Panc1 (cell line): ENCODE data around the gene IKBKG.
"Not testable (repeated sequence)": the region's sequence is repeated elsewhere in the genome, so short reads cannot be mapped to it uniquely, and the experiment has no call there.

Experiments
- CTCF ChIP-seq: fragments of 450-650 bp; IDR thresholded peaks from 2 replicates; pipeline ENCODE4 v1.5.1; 2017; ENCODE audit warnings: mild to moderate bottlenecking
- POLR2AphosphoS5 ChIP-seq: IDR thresholded peaks from 2 replicates; pipeline ENCODE4 v1.6.1; 2012; ENCODE audit warnings: mild to moderate bottlenecking, low read depth, low read length, moderate library complexity
- REST ChIP-seq, 2 experiments: IDR thresholded peaks; 2 replicates each; pipeline ENCODE4 v1.6.1; 2011 to 2012; ENCODE audit warnings: low read depth in 2 of 2, control low read depth in 1 of 2, low read length in 1 of 2, mild to moderate bottlenecking in 1 of 2, moderate library complexity in 1 of 2; ENCODE audit not compliant: insufficient read depth in 1 of 2
- TCF7L2 ChIP-seq: IDR thresholded peaks from 2 replicates; pipeline ENCODE4 v1.6.1; 2011; ENCODE audit warnings: mild to moderate bottlenecking, low read depth, low read length, inconsistent platforms

- not testable (repeated sequence) for TF ChIP-seq CTCF; TCF7L2; REST (IDR thresholded peaks at IDR 0.05; ENCODE audit: insufficient read depth in 1 of 2, low read depth in 2 of 2, low read length in 1 of 2); POLR2AphosphoS5
These were observed 11.5 kb downstream of the IKBKG start for GRCh38 chrX:154558896-154559295.
